ENCODE results near the gene NFE2L3. TPM values are rescaled to one million over a fixed set of nuclear protein-coding genes. Genes with fewer than 3 reads are reported as not detected.

Gene NFE2L3
- total and polyA plus RNA-seq, 2 donors from 2014 or later = 5.2 to 12.5 TPM

DNA sequence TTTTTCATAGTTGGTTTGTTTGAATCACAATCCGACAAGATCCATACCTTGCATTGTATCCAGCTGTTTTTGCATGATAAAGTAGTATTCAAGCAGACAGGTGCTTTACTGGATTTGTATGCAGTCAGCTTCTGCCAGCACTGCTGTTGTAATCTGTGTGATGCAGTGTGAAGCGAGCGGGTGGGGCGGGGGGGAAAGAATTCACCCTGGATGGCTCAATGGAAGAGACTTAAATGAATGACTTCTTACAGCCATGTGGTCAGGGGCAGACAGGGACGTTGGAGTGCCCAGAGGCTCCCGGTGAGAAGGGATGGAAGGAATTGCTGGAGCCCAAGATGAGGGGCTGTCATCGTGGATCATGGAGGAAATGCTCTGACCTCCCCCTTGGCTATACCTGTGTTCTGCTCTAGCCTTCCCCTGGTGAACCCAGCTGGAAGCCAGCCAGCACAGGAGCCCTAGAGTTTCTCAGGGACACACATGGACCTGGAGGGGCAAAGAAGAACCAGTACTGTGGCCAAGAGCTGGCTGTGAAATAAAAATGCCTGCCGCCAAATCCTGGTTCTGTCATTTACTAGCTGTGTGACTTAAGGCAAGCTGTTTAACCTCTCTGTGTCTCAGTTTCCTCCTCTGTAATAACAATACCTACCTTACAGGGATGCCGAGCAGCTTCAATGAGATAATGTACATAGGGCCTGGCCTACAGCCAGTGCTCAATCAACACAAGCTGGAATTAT is 14.1 kb downstream of the NFE2L3 start:
- Histone ChIP-seq H3K9me3 (ENCODE audit: control insufficient read depth in 2 of 3, insufficient read depth in 1 of 3, low read length in 3 of 3) (no peaks in the 10 kb centered on the region), H3K27me3 (ENCODE audit: control insufficient read depth, insufficient read depth, low read length) (no peaks in the 10 kb centered on the region), H3K4me1 (ENCODE audit: control insufficient read depth in 2 of 3, insufficient read depth in 2 of 3, low read depth in 1 of 3, low read length in 3 of 3) (peaks cover 0 to 7% (median 0%) of the 10 kb centered on the region in 3 donors), H3K27ac (ENCODE audit: low read depth in 2 of 2, low read length in 2 of 2) (no peak overlapping the region), H3K4me3 (ENCODE audit: low read length in 3 of 3) (no peak overlapping the region), H3K36me3 (ENCODE audit: control insufficient read depth in 2 of 3, insufficient read depth in 3 of 3, low read length in 3 of 3) (no peaks in the 10 kb centered on the region), H3K9ac (ENCODE audit: low read length in 3 of 3) (no peak overlapping the region)
- intact Hi-C loops (cut with DNase I) = no loop called here
- DNase-seq (no peak), FAIRE-seq (no peak)
- no peak for TF ChIP-seq CTCF (IDR thresholded peaks at IDR 0.05; ENCODE audit: borderline replicate concordance, extremely low read depth, insufficient read depth)

DNA sequence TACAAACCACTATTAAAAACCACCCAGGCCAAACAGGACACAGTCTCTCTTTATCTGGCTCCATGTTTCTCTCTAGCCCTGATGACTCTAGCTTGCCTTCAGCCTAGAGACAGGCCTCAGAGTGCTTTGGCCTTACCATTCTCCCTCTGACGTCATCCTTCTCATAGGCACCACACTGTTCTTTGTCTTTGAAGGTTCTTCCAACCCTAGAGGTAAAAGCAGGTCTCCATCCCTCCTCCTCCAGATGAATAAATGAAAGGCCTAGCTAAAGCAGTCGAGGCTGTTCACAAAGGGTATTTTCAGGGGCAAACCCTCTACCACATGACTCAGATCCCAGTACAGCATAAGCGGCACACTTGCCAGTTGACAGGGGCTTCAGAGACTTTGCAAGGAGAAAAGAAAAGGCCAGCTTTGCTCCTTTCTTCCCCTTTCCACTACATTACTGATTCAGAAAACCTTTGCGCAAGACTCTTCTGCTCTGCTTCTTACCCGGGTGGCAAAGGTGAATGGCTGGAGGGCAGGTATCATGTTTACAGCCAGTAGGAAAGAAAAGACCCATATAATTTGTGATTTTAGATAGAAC is 14.8 kb downstream of the NFE2L3 start:
- H3K9ac ChIP-seq (ENCODE audit: low read length in 3 of 3) = no peak overlapping the region
- H3K9me3 ChIP-seq (ENCODE audit: control insufficient read depth in 2 of 3, insufficient read depth in 1 of 3, low read length in 3 of 3) = no peaks in the 10 kb centered on the region
- H3K4me3 ChIP-seq (ENCODE audit: low read length in 3 of 3) = no peak overlapping the region
- peaks cover 0 to 7% (median 0%) of the 10 kb centered on the region in 3 donors for H3K4me1 ChIP-seq (ENCODE audit: control insufficient read depth in 2 of 3, insufficient read depth in 2 of 3, low read depth in 1 of 3, low read length in 3 of 3)
- DNase-seq (peak in 1 of 5 donors; percentile 31), FAIRE-seq (no peak)
- peak overlapping the region in 1 of 2 donors; percentile 32 for H3K27ac ChIP-seq (ENCODE audit: low read depth in 2 of 2, low read length in 2 of 2)
- H3K36me3 ChIP-seq (ENCODE audit: control insufficient read depth in 2 of 3, insufficient read depth in 3 of 3, low read length in 3 of 3) = no peaks in the 10 kb centered on the region
- intact Hi-C loops (cut with DNase I) = no loop called here
- TF ChIP-seq CTCF (IDR thresholded peaks at IDR 0.05; ENCODE audit: borderline replicate concordance, extremely low read depth, insufficient read depth) = no peak
- H3K27me3 ChIP-seq (ENCODE audit: control insufficient read depth, insufficient read depth, low read length) = no peaks in the 10 kb centered on the region

DNA sequence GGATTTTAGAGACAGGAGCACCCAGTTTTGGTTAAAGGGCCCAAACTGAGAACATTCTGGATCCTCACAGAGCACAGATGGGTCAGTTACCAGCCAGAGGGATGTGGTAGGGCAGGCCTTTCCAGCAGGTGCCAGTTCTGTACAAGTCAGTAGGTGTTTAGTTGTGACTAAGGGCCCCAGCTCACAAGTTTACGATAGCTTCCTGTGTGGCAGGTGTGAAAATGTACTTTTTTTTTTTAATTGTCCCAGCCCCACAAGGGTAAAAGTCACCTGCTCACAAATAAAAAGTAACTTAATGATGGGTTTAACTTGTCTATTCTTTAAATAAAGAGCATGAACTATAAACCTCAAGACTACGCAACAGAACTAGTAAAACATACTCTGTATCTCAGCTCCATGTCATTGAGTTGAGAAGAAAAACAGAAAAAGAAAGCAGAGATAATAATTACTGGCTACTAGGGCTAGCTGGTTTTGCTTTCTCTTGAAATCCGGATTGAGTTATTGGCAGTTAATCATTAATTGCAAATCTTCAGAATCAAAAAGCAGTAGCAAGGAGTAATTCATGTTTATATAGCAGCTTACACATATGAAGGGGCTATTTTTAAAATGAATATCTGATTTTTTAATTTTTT is 15.4 kb downstream of the NFE2L3 start:
- Histone ChIP-seq H3K36me3 (ENCODE audit: control insufficient read depth in 2 of 3, insufficient read depth in 3 of 3, low read length in 3 of 3) (no peaks in the 10 kb centered on the region), H3K9ac (ENCODE audit: low read length in 3 of 3) (no peak overlapping the region), H3K27ac (ENCODE audit: low read depth in 2 of 2, low read length in 2 of 2) (peak overlapping the region in 1 of 2 donors; percentile 41), H3K27me3 (ENCODE audit: control insufficient read depth, insufficient read depth, low read length) (no peaks in the 10 kb centered on the region), H3K4me3 (ENCODE audit: low read length in 3 of 3) (no peak overlapping the region), H3K9me3 (ENCODE audit: control insufficient read depth in 2 of 3, insufficient read depth in 1 of 3, low read length in 3 of 3) (no peaks in the 10 kb centered on the region), H3K4me1 (ENCODE audit: control insufficient read depth in 2 of 3, insufficient read depth in 2 of 3, low read depth in 1 of 3, low read length in 3 of 3) (peaks cover 0 to 7% (median 0%) of the 10 kb centered on the region in 3 donors)
- FAIRE-seq (no peak), DNase-seq (no peak)
- intact Hi-C loops (cut with DNase I) = no loop called here
- TF ChIP-seq CTCF (IDR thresholded peaks at IDR 0.05; ENCODE audit: borderline replicate concordance, extremely low read depth, insufficient read depth) = no peak
